ENCODE measurements around the gene ABR. TPM values are rescaled to one million over a fixed set of nuclear protein-coding genes. Genes with fewer than 3 reads are reported as not detected.

The ABR gene
- total and polyA plus RNA-seq, 2 donors from 2014 or later = 18.7 to 116 TPM

GRCh38 chr17:1126250-1126797, 53.5 kb downstream of the ABR start:
- Histone ChIP-seq H3K9me3 (ENCODE audit: control insufficient read depth in 2 of 3, insufficient read depth in 1 of 3, low read length in 3 of 3) (no peaks in the 10 kb centered on the region), H3K4me1 (ENCODE audit: control insufficient read depth in 2 of 3, insufficient read depth in 2 of 3, low read depth in 1 of 3, low read length in 3 of 3) (peaks cover 0 to 6% (median 5%) of the 10 kb centered on the region in 3 donors), H3K36me3 (ENCODE audit: control insufficient read depth in 2 of 3, insufficient read depth in 3 of 3, low read length in 3 of 3) (no peaks in the 10 kb centered on the region), H3K27me3 (ENCODE audit: control insufficient read depth, insufficient read depth, low read length) (no peaks in the 10 kb centered on the region), H3K9ac (ENCODE audit: low read length in 3 of 3) (no peak overlapping the region), H3K4me3 (ENCODE audit: low read length in 3 of 3) (no peak overlapping the region), H3K27ac (ENCODE audit: low read depth in 2 of 2, low read length in 2 of 2) (no peak overlapping the region)
- FAIRE-seq (no peak), DNase-seq (peak in 2 of 5 donors; percentile 51 to 52)
- TF ChIP-seq CTCF (IDR thresholded peaks at IDR 0.05; ENCODE audit: borderline replicate concordance, extremely low read depth, insufficient read depth) = no peak
- intact Hi-C loops (cut with DNase I) = loop anchor here (5.0 kb wide), 1 partner anchor 56 kb away; no protein-coding TSS in a partner anchor

- no peaks in the 10 kb centered on the region for H3K36me3 ChIP-seq (ENCODE audit: control insufficient read depth in 2 of 3, insufficient read depth in 3 of 3, low read length in 3 of 3)
- intact Hi-C loops (cut with DNase I) = loop anchor here (5.0 kb wide), 1 partner anchor 57 kb away; no protein-coding TSS in a partner anchor
- H3K4me1 ChIP-seq (ENCODE audit: control insufficient read depth in 2 of 3, insufficient read depth in 2 of 3, low read depth in 1 of 3, low read length in 3 of 3) = peaks cover 0 to 6% (median 5%) of the 10 kb centered on the region in 3 donors
- H3K27ac ChIP-seq (ENCODE audit: low read depth in 2 of 2, low read length in 2 of 2) = no peak overlapping the region
- TF ChIP-seq CTCF (IDR thresholded peaks at IDR 0.05; ENCODE audit: borderline replicate concordance, extremely low read depth, insufficient read depth) = no peak
- H3K27me3 ChIP-seq (ENCODE audit: control insufficient read depth, insufficient read depth, low read length) = no peaks in the 10 kb centered on the region
- no peak overlapping the region for H3K4me3 ChIP-seq (ENCODE audit: low read length in 3 of 3)
- FAIRE-seq (no peak), DNase-seq (peak in 1 of 5 donors; percentile 55)
- no peaks in the 10 kb centered on the region for H3K9me3 ChIP-seq (ENCODE audit: control insufficient read depth in 2 of 3, insufficient read depth in 1 of 3, low read length in 3 of 3)
- H3K9ac ChIP-seq (ENCODE audit: low read length in 3 of 3) = no peak overlapping the region
These were observed 54.0 kb downstream of the ABR start for GRCh38 chr17:1125788-1126145.

GRCh38 chr17:1124896-1125787, 54.6 kb downstream of the ABR start:
- H3K4me3 ChIP-seq (ENCODE audit: low read length in 3 of 3) = no peak overlapping the region

More at GRCh38 chr17:1124896-1125787, 54.6 kb downstream of the ABR start:
- no peak overlapping the region for H3K27ac ChIP-seq (ENCODE audit: low read depth in 2 of 2, low read length in 2 of 2)
- peaks cover 0 to 6% (median 5%) of the 10 kb centered on the region in 3 donors for H3K4me1 ChIP-seq (ENCODE audit: control insufficient read depth in 2 of 3, insufficient read depth in 2 of 3, low read depth in 1 of 3, low read length in 3 of 3)
- no peaks in the 10 kb centered on the region for H3K36me3 ChIP-seq (ENCODE audit: control insufficient read depth in 2 of 3, insufficient read depth in 3 of 3, low read length in 3 of 3)
- no peaks in the 10 kb centered on the region for H3K9me3 ChIP-seq (ENCODE audit: control insufficient read depth in 2 of 3, insufficient read depth in 1 of 3, low read length in 3 of 3)
- FAIRE-seq = no peak
- peak in 1 of 5 donors; percentile 39 for DNase-seq
- no peak for TF ChIP-seq CTCF (IDR thresholded peaks at IDR 0.05; ENCODE audit: borderline replicate concordance, extremely low read depth, insufficient read depth)
- no peak overlapping the region for H3K9ac ChIP-seq (ENCODE audit: low read length in 3 of 3)
- H3K27me3 ChIP-seq (ENCODE audit: control insufficient read depth, insufficient read depth, low read length) = no peaks in the 10 kb centered on the region
- intact Hi-C loops (cut with DNase I) = loop anchor here (5.0 kb wide), 1 partner anchor 57 kb away; no protein-coding TSS in a partner anchor
